HepG2 (cell line): ENCODE results near the gene NAA35. TPM values are rescaled to one million over a fixed set of nuclear protein-coding genes. Genes with fewer than 3 reads are reported as not detected.

Experiments used
- ADNP ChIP-seq: sonication (generic); formaldehyde crosslinking; IDR thresholded peaks from 2 replicates; pipeline ENCODE4 v1.4.0; 2020; ENCODE audit warnings: missing genetic modification reagents
- ATF1 ChIP-seq: IDR thresholded peaks from 2 replicates; pipeline ENCODE4 v1.6.1; 2016; ENCODE audit warnings: mild to moderate bottlenecking, control low read depth
- ATF7-NPFF ChIP-seq: sonication (generic); formaldehyde crosslinking; IDR thresholded peaks from 2 replicates; pipeline ENCODE4 v1.8.1; 2023; ENCODE audit warnings: mild to moderate bottlenecking, low read depth, missing genetic modification reagents, moderate library complexity
- HNRNPL ChIP-seq: fragments of 200-400 bp; formaldehyde crosslinking; IDR thresholded peaks from 2 replicates; pipeline ENCODE4 v1.6.1; 2017; ENCODE audit warnings: mild to moderate bottlenecking, low read depth, low read length
- NR2C2 ChIP-seq: sonication (generic); formaldehyde crosslinking; IDR thresholded peaks from 2 replicates; pipeline ENCODE4 v1.4.0; 2020; ENCODE audit warnings: missing genetic modification reagents, mild to moderate bottlenecking, moderate library complexity, borderline replicate concordance
- PAF1 ChIP-seq: IDR thresholded peaks from 2 replicates; pipeline ENCODE4 v1.6.1; 2016; ENCODE audit warnings: missing genetic modification reagents, missing compliant biosample characterization
- RAD51 ChIP-seq: fragments of 450-650 bp; IDR thresholded peaks from 2 replicates; pipeline ENCODE4 v1.6.1; 2016; ENCODE audit warnings: borderline replicate concordance
- REXO4 ChIP-seq: sonication (generic); formaldehyde crosslinking; IDR thresholded peaks from 2 replicates; pipeline ENCODE4 v1.8.0; 2022; ENCODE audit warnings: missing genetic modification reagents, mild to moderate bottlenecking, borderline replicate concordance
- SRSF9 ChIP-seq: fragments of 200-400 bp; formaldehyde crosslinking; IDR thresholded peaks from 2 replicates; pipeline ENCODE4 v1.6.1; 2018; ENCODE audit warnings: borderline replicate concordance, mild to moderate bottlenecking, low read depth, low read length; ENCODE audit not compliant: insufficient read depth, poor library complexity, severe bottlenecking
- TCF12 ChIP-seq, 2 experiments: fragments of 450-650 bp in 1 of 2; sonication (generic) in 1 of 2; formaldehyde crosslinking in 1 of 2; IDR thresholded peaks; 2 replicates each; pipeline versions ENCODE4 v1.6.1 to v1.8.0; 2017 to 2022; ENCODE audit warnings: antibody characterized with exemption in 1 of 2, mild to moderate bottlenecking in 1 of 2, missing genetic modification reagents in 1 of 2, moderate library complexity in 1 of 2
- ZBTB44 ChIP-seq: sonication (generic); formaldehyde crosslinking; IDR thresholded peaks from 2 replicates; pipeline ENCODE4 v1.4.0; 2020; ENCODE audit warnings: missing genetic modification reagents
- ZHX2 ChIP-seq, 2 experiments: sonication (generic) in 1 of 2; formaldehyde crosslinking in 1 of 2; IDR thresholded peaks; 2 replicates each; pipeline versions ENCODE4 v1.6.1 to v1.9.0; 2014 to 2022; ENCODE audit warnings: antibody characterized with exemption in 1 of 2, borderline replicate concordance in 1 of 2, inconsistent platforms in 1 of 2, low read depth in 1 of 2, missing genetic modification reagents in 1 of 2
- ZNF703 ChIP-seq: sonication (generic); formaldehyde crosslinking; IDR thresholded peaks from 2 replicates; pipeline ENCODE4 v1.5.1; 2020; ENCODE audit warnings: missing genetic modification reagents, mild to moderate bottlenecking, moderate library complexity, borderline replicate concordance
- polyA plus RNA-seq, 8 experiments: library from polyadenylated mRNA; depleted of rRNA in 3 of 8; stranded (reverse) in 7 of 8; unstranded in 1 of 8; fragments of >200 nt; fragmentation: Illumina TruSeq in 4 of 8; extraction: Trizol in 4 of 8; gene quantifications; 2 replicates each; pipeline versions ENCODE4 v1.2.1 to v1.2.3, GENCODE V29; 2011 to 2016; ENCODE audit warnings: low read depth in 4 of 8, missing spikeins in 1 of 8, mixed read lengths in 1 of 8; ENCODE audit not compliant: insufficient read depth in 1 of 8
- total RNA-seq, 5 experiments: library from RNA; depleted of rRNA; stranded (reverse); fragments of >200 nt; fragmentation: Illumina TruSeq; extraction: Trizol; gene quantifications; 2 replicates each; pipeline ENCODE4 v1.2.3, GENCODE V29; 2016; ENCODE audit warnings: low read depth in 1 of 5
- TF ChIP-seq, protein P1 (sequence below): sonication (generic); formaldehyde crosslinking; IDR thresholded peaks from 2 replicates; pipeline ENCODE4 v1.4.0; 2020; ENCODE audit warnings: mild to moderate bottlenecking, missing genetic modification reagents
- TF ChIP-seq, protein P2 (sequence below): sonication (generic); formaldehyde crosslinking; IDR thresholded peaks from 2 replicates; pipeline ENCODE4 v1.4.0; 2020; ENCODE audit warnings: mild to moderate bottlenecking, missing genetic modification reagents, borderline replicate concordance

The NAA35 gene
- total and polyA plus RNA-seq, 2 of the 13 experiments (the other 11 are each of a cell fraction or from before 2014, with no cell fraction given), result 21.6 to 28.9 TPM

GRCh38 chr9:85940832-85941621 is at the start of gene NAA35 (continued):
- no peak; the same call in 1 of the 2 replicates for TF ChIP-seq REXO4 (CRISPR knock-in tag)
- TF ChIP-seq SRSF9, result no peak
- no peak for TF ChIP-seq PAF1
- no peak for TF ChIP-seq TCF12 (IDR thresholded peaks at IDR 0.05)
- peak; percentile 21; the same call in 1 of the 2 replicates for TF ChIP-seq TCF12 (CRISPR knock-in tag; IDR thresholded peaks at IDR 0.05)
- TF ChIP-seq, protein P1, sequence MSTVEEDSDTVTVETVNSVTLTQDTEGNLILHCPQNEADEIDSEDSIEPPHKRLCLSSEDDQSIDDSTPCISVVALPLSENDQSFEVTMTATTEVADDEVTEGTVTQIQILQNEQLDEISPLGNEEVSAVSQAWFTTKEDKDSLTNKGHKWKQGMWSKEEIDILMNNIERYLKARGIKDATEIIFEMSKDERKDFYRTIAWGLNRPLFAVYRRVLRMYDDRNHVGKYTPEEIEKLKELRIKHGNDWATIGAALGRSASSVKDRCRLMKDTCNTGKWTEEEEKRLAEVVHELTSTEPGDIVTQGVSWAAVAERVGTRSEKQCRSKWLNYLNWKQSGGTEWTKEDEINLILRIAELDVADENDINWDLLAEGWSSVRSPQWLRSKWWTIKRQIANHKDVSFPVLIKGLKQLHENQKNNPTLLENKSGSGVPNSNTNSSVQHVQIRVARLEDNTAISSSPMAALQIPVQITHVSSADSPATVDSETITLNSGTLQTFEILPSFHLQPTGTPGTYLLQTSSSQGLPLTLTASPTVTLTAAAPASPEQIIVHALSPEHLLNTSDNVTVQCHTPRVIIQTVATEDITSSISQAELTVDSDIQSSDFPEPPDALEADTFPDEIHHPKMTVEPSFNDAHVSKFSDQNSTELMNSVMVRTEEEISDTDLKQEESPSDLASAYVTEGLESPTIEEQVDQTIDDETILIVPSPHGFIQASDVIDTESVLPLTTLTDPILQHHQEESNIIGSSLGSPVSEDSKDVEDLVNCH (CRISPR knock-in tag), result no peak
- peak; percentile 69; the same call in 1 of the 2 replicates for TF ChIP-seq ZHX2 (IDR thresholded peaks at IDR 0.05; ENCODE audit: low read depth)
- TF ChIP-seq ZHX2 (CRISPR knock-in tag; IDR thresholded peaks at IDR 0.05; ENCODE audit: borderline replicate concordance), result no peak
- TF ChIP-seq, protein P2, sequence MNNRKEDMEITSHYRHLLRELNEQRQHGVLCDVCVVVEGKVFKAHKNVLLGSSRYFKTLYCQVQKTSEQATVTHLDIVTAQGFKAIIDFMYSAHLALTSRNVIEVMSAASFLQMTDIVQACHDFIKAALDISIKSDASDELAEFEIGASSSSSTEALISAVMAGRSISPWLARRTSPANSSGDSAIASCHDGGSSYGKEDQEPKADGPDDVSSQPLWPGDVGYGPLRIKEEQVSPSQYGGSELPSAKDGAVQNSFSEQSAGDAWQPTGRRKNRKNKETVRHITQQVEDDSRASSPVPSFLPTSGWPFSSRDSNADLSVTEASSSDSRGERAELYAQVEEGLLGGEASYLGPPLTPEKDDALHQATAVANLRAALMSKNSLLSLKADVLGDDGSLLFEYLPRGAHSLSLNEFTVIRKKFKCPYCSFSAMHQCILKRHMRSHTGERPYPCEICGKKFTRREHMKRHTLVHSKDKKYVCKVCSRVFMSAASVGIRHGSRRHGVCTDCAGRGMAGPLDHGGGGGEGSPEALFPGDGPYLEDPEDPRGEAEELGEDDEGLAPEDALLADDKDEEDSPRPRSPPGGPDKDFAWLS (CRISPR knock-in tag), result no peak
- no peak for TF ChIP-seq RAD51
- TF ChIP-seq ATF1 (CRISPR knock-in tag), result peak; percentile 71
- no peak for TF ChIP-seq ADNP (CRISPR knock-in tag)
- 0 out of 2 replicates have a peak, but pooled peaks have one; percentile 72 for TF ChIP-seq ATF7-NPFF (CRISPR knock-in tag)
- no peak for TF ChIP-seq HNRNPL
- TF ChIP-seq ZBTB44 (CRISPR knock-in tag), result no peak
- TF ChIP-seq ZNF703, result no peak
- peak; percentile 78 for TF ChIP-seq NR2C2 (CRISPR knock-in tag)
